HEK293 (cell line): ENCODE measurements around the gene ILK.

Source experiments
- CTCF ChIA-PET: fragments of 350-600 bp; formaldehyde crosslinking; extraction: SDS; loops from one replicate; lab custom pipeline; 2021; ENCODE audit warnings: antibody characterized with exemption; lab: Yijun Ruan, JAX
- POLR2A ChIA-PET: fragments of 300-600 bp; formaldehyde crosslinking; extraction: SDS; loops from one replicate; lab custom pipeline; 2020; ENCODE audit warnings: antibody characterized with exemption, inconsistent platforms; lab: Yijun Ruan, JAX
- H3K27ac ChIP-seq: fragments of 200-500 bp; sonication (Bioruptor generic); 2 replicates; pipeline ENCODE4 v1.5.1; 2014; ENCODE audit warnings: low read depth, low read length, control low read depth, inconsistent platforms; ENCODE audit errors: extremely low read depth
- H3K36me3 ChIP-seq, 2 experiments: fragments of 200-500 bp in 1 of 2; sonication (Bioruptor generic) in 1 of 2; 1 replicate in 1 of 2; 2 replicates in 1 of 2; pipeline ENCODE4 v1.5.1; 2014 to 2017; ENCODE audit warnings: inconsistent platforms in 2 of 2, low read length in 2 of 2; ENCODE audit not compliant: control insufficient read depth in 2 of 2, insufficient read depth in 1 of 2
- H3K4me1 ChIP-seq: fragments of 200-500 bp; sonication (Bioruptor generic); 2 replicates; pipeline ENCODE4 v1.5.1; 2014; ENCODE audit warnings: mild to moderate bottlenecking, low read length, inconsistent platforms; ENCODE audit not compliant: control insufficient read depth, insufficient read depth
- H3K4me3 ChIP-seq: 2 replicates; pipeline ENCODE4 v1.5.1; 2011; ENCODE audit warnings: low read depth, mild to moderate bottlenecking, control low read depth, low read length, moderate library complexity
- H3K9me3 ChIP-seq: fragments of 200-500 bp; sonication (Bioruptor generic); 2 replicates; pipeline ENCODE4 v1.5.1; 2014; ENCODE audit warnings: low read depth, low read length, inconsistent platforms; ENCODE audit not compliant: control insufficient read depth, insufficient read depth
- KLF10 ChIP-seq: fragments of 450-650 bp; IDR thresholded peaks from 2 replicates; pipeline ENCODE4 v1.5.1; 2018; ENCODE audit warnings: missing biosample characterization, mild to moderate bottlenecking, missing genetic modification characterization
- PRDM1 ChIP-seq: fragments of 450-650 bp; formaldehyde crosslinking; IDR thresholded peaks from 2 replicates; pipeline ENCODE4; 2016; ENCODE audit warnings: missing biosample characterization, missing genetic modification characterization
- PRDM10 ChIP-seq: fragments of 450-650 bp; formaldehyde crosslinking; IDR thresholded peaks from 2 replicates; pipeline ENCODE4 v1.5.1; 2016; ENCODE audit warnings: missing biosample characterization, missing genetic modification characterization
- RBAK ChIP-seq: fragments of 450-650 bp; formaldehyde crosslinking; IDR thresholded peaks from 2 replicates; pipeline ENCODE4 v1.5.1; 2016; ENCODE audit warnings: missing biosample characterization, missing genetic modification characterization
- SCRT2 ChIP-seq: fragments of 450-650 bp; formaldehyde crosslinking; IDR thresholded peaks from 2 replicates; pipeline ENCODE4 v1.5.1; 2016; ENCODE audit warnings: missing biosample characterization, missing genetic modification characterization
- SP7 ChIP-seq: fragments of 450-650 bp; formaldehyde crosslinking; IDR thresholded peaks from 2 replicates; pipeline ENCODE4 v1.5.1; 2016; ENCODE audit warnings: missing biosample characterization, missing genetic modification characterization
- TCF7L2 ChIP-seq: IDR thresholded peaks from 2 replicates; pipeline ENCODE4 v1.6.1; 2011; ENCODE audit warnings: low read depth, mild to moderate bottlenecking, inconsistent platforms, low read length, moderate library complexity, borderline replicate concordance
- YY1 ChIP-seq: fragments of 450-650 bp; formaldehyde crosslinking; IDR thresholded peaks from 2 replicates; pipeline ENCODE4 v1.5.1; 2018; ENCODE audit warnings: missing biosample characterization, missing genetic modification characterization
- ZNF133 ChIP-seq: fragments of 450-650 bp; formaldehyde crosslinking; IDR thresholded peaks from 2 replicates; pipeline ENCODE4 v1.5.1; 2016; ENCODE audit warnings: missing biosample characterization, missing genetic modification characterization
- ZNF175 ChIP-seq: fragments of 450-650 bp; formaldehyde crosslinking; IDR thresholded peaks from 2 replicates; pipeline ENCODE4 v1.5.1; 2016; ENCODE audit warnings: missing biosample characterization, missing genetic modification characterization
- ZNF19 ChIP-seq: fragments of 450-650 bp; formaldehyde crosslinking; IDR thresholded peaks from 2 replicates; pipeline ENCODE4; 2016; ENCODE audit warnings: missing biosample characterization, missing genetic modification characterization, low read depth
- ZNF211 ChIP-seq: fragments of 450-650 bp; formaldehyde crosslinking; IDR thresholded peaks from 2 replicates; pipeline ENCODE4 v1.5.1; 2016; ENCODE audit warnings: low read depth, missing biosample characterization, missing genetic modification characterization
- ZNF221 ChIP-seq: fragments of 450-650 bp; formaldehyde crosslinking; IDR thresholded peaks from 2 replicates; pipeline ENCODE4 v1.5.1; 2017; ENCODE audit warnings: missing biosample characterization, missing genetic modification characterization, borderline replicate concordance
- ZNF292 ChIP-seq: fragments of 450-650 bp; formaldehyde crosslinking; IDR thresholded peaks from 2 replicates; pipeline ENCODE4 v1.5.1; 2016; ENCODE audit warnings: low read depth, missing biosample characterization, missing genetic modification characterization, borderline replicate concordance
- ZNF324 ChIP-seq: fragments of 450-650 bp; formaldehyde crosslinking; IDR thresholded peaks from 2 replicates; pipeline ENCODE4 v1.5.1; 2016; ENCODE audit warnings: missing biosample characterization, missing genetic modification characterization
- ZNF366 ChIP-seq: fragments of 450-650 bp; formaldehyde crosslinking; conservative IDR thresholded peaks from 2 replicates; pipeline ENCODE4 v1.5.1; 2016; ENCODE audit warnings: missing biosample characterization, missing genetic modification characterization
- ZNF600 ChIP-seq: fragments of 450-650 bp; formaldehyde crosslinking; IDR thresholded peaks from 2 replicates; pipeline ENCODE4 v1.5.1; 2016; ENCODE audit warnings: missing biosample characterization, missing genetic modification characterization
- ZNF610 ChIP-seq: fragments of 450-650 bp; formaldehyde crosslinking; IDR thresholded peaks from 2 replicates; pipeline ENCODE4 v1.5.1; 2016; ENCODE audit warnings: missing biosample characterization, missing genetic modification characterization, borderline replicate concordance
- ZNF658 ChIP-seq: fragments of 450-650 bp; formaldehyde crosslinking; IDR thresholded peaks from 2 replicates; pipeline ENCODE4; 2016; ENCODE audit warnings: missing biosample characterization, missing genetic modification characterization
- TF ChIP-seq, protein P1 (sequence below): fragments of 450-650 bp; formaldehyde crosslinking; IDR thresholded peaks from 2 replicates; pipeline ENCODE4 v1.5.1; 2016; ENCODE audit warnings: missing biosample characterization, missing genetic modification characterization, borderline replicate concordance
- TF ChIP-seq, protein P2 (sequence below): fragments of 450-650 bp; IDR thresholded peaks from 2 replicates; pipeline ENCODE4 v1.5.1; 2018; ENCODE audit warnings: missing biosample characterization, missing genetic modification characterization

ILK gene

GRCh38 chr11:6607190-6607795 is 3.7 kb downstream of the ILK start:
- H3K9me3 ChIP-seq, result no peaks in the 10 kb centered on the region
- ChIA-PET POLR2A (interaction anchor here (0.7 to 1.5 kb wide), 7 partner anchors 12 to 126 kb away, joined by 3 to 12 read pairs (median 4); partner anchors contain the start of genes ARFIP2, MRPL17, TIMM10B and TPP1), CTCF (interaction anchor here (0.7 to 1.7 kb wide), 6 partner anchors 10 to 228 kb away, joined by 3 to 5 read pairs (median 4); partner anchors contain the start of gene MRPL17)
- peak overlapping the region; percentile 13; the same call in 1 of the 2 replicates for H3K27ac ChIP-seq
- H3K36me3 ChIP-seq, result peaks cover 0 to 47% of the 10 kb centered on the region in 2 experiments; a peak in 1 of 3 replicates
- no peaks in the 10 kb centered on the region for H3K4me1 ChIP-seq
- TF ChIP-seq ZNF600 (tag by site-specific recombination), result no peak
- no peak for TF ChIP-seq YY1
- no peak for TF ChIP-seq PRDM10
- TF ChIP-seq PRDM1, result no peak
- no peak for TF ChIP-seq ZNF610
- no peak for TF ChIP-seq ZNF133 (tag by site-specific recombination)
- TF ChIP-seq, protein P1, sequence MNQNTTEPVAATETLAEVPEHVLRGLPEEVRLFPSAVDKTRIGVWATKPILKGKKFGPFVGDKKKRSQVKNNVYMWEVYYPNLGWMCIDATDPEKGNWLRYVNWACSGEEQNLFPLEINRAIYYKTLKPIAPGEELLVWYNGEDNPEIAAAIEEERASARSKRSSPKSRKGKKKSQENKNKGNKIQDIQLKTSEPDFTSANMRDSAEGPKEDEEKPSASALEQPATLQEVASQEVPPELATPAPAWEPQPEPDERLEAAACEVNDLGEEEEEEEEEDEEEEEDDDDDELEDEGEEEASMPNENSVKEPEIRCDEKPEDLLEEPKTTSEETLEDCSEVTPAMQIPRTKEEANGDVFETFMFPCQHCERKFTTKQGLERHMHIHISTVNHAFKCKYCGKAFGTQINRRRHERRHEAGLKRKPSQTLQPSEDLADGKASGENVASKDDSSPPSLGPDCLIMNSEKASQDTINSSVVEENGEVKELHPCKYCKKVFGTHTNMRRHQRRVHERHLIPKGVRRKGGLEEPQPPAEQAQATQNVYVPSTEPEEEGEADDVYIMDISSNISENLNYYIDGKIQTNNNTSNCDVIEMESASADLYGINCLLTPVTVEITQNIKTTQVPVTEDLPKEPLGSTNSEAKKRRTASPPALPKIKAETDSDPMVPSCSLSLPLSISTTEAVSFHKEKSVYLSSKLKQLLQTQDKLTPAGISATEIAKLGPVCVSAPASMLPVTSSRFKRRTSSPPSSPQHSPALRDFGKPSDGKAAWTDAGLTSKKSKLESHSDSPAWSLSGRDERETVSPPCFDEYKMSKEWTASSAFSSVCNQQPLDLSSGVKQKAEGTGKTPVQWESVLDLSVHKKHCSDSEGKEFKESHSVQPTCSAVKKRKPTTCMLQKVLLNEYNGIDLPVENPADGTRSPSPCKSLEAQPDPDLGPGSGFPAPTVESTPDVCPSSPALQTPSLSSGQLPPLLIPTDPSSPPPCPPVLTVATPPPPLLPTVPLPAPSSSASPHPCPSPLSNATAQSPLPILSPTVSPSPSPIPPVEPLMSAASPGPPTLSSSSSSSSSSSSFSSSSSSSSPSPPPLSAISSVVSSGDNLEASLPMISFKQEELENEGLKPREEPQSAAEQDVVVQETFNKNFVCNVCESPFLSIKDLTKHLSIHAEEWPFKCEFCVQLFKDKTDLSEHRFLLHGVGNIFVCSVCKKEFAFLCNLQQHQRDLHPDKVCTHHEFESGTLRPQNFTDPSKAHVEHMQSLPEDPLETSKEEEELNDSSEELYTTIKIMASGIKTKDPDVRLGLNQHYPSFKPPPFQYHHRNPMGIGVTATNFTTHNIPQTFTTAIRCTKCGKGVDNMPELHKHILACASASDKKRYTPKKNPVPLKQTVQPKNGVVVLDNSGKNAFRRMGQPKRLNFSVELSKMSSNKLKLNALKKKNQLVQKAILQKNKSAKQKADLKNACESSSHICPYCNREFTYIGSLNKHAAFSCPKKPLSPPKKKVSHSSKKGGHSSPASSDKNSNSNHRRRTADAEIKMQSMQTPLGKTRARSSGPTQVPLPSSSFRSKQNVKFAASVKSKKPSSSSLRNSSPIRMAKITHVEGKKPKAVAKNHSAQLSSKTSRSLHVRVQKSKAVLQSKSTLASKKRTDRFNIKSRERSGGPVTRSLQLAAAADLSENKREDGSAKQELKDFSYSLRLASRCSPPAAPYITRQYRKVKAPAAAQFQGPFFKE (tag by site-specific recombination), result no peak
- no peak for TF ChIP-seq SP7
- no peak for TF ChIP-seq ZNF221 (tag by site-specific recombination)
- TF ChIP-seq SCRT2 (tag by site-specific recombination), result peak; percentile 63
- TF ChIP-seq RBAK (tag by site-specific recombination), result no peak
- no peak for TF ChIP-seq ZNF19 (tag by site-specific recombination)
- peak; percentile 20; the same call in 1 of the 2 replicates for TF ChIP-seq KLF10
- TF ChIP-seq ZNF366, result no peak
- TF ChIP-seq ZNF211 (tag by site-specific recombination), result no peak
- H3K4me3 ChIP-seq, result no peak overlapping the region

GRCh38 chr11:6608011-6608410 is 4.4 kb downstream of the ILK start:
- H3K27ac ChIP-seq, result no peak overlapping the region
- POLR2A ChIA-PET, result interaction anchor here (1.3 to 1.5 kb wide), 2 partner anchors 75 to 127 kb away, joined by 6 to 7 read pairs; partner anchors contain the start of genes ARFIP2, MRPL17 and TIMM10B

More at GRCh38 chr11:6608011-6608410, 4.4 kb downstream of the ILK start:
- CTCF ChIA-PET, result interaction anchor here (1.3 kb wide), 1 partner anchor 9 kb away, joined by 4 read pairs; no protein-coding TSS in a partner anchor
- Histone ChIP-seq H3K4me1 (no peaks in the 10 kb centered on the region), H3K9me3 (no peaks in the 10 kb centered on the region), H3K36me3 (peaks cover 0 to 46% of the 10 kb centered on the region in 2 experiments; a peak in 1 of 3 replicates), H3K4me3 (no peak overlapping the region)
- TF ChIP-seq ZNF175 (tag by site-specific recombination) (no peak), ZNF324 (tag by site-specific recombination) (no peak), TCF7L2 (no peak), ZNF292 (tag by site-specific recombination) (no peak), ZNF658 (tag by site-specific recombination) (no peak)
- TF ChIP-seq, protein P2, sequence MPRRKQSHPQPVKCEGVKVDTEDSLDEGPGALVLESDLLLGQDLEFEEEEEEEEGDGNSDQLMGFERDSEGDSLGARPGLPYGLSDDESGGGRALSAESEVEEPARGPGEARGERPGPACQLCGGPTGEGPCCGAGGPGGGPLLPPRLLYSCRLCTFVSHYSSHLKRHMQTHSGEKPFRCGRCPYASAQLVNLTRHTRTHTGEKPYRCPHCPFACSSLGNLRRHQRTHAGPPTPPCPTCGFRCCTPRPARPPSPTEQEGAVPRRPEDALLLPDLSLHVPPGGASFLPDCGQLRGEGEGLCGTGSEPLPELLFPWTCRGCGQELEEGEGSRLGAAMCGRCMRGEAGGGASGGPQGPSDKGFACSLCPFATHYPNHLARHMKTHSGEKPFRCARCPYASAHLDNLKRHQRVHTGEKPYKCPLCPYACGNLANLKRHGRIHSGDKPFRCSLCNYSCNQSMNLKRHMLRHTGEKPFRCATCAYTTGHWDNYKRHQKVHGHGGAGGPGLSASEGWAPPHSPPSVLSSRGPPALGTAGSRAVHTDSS (tag by site-specific recombination), result no peak
